Tibial artery (tissue), 4 donors: ENCODE data around the gene URI1.

ENCODE experiments used
- DNase-seq, 2 donors: peaks; one replicate each; pipeline ENCODE4 v3.0.0-alpha.2; 2019
- H3K27ac ChIP-seq, 2 donors: fragments of 200-600 bp; sonication (generic) in 1 of 2; 1 replicate in 1 of 2; 2 replicates in 1 of 2; pipeline ENCODE4 v1.5.1; 2018 to 2019; ENCODE audit warnings: mild to moderate bottlenecking in 1 of 2
- H3K27me3 ChIP-seq, 2 donors: fragments of 200-600 bp; sonication (generic) in 1 of 2; one replicate each; pipeline versions ENCODE4 v1.5.1 to v1.6.0; 2016 to 2019
- H3K36me3 ChIP-seq, 3 donors: fragments of 200-600 bp; sonication (generic) in 2 of 3; one replicate each; pipeline ENCODE4 v1.5.1; 2016 to 2019; ENCODE audit warnings: mild to moderate bottlenecking in 2 of 3
- H3K4me1 ChIP-seq, 4 donors: fragments of 200-600 bp; sonication (generic) in 2 of 4; 1 replicate in 3 of 4; 2 replicates in 1 of 4; pipeline ENCODE4 v1.5.1; 2016 to 2019
- H3K4me3 ChIP-seq, 2 donors: fragments of 200-600 bp; sonication (generic) in 1 of 2; 1 replicate in 1 of 2; 2 replicates in 1 of 2; pipeline ENCODE4 v1.5.1; 2018 to 2019; ENCODE audit warnings: mild to moderate bottlenecking in 2 of 2
- H3K9me3 ChIP-seq, 3 donors: fragments of 200-600 bp; sonication (generic) in 1 of 3; one replicate each; pipeline ENCODE4 v1.5.1; 2016 to 2019
- intact Hi-C: fragments of 100-400 bp; cut with DNase I; formaldehyde crosslinking; loops from one replicate; pipeline ENCODE4 v1.15.0; 2023; ENCODE audit warnings: low total_unique reads
- TF ChIP-seq, protein P1 (sequence below), 2 experiments: fragments of 200-600 bp in 1 of 2; fragments of 450-650 bp in 1 of 2; IDR thresholded peaks; one replicate each; pipeline ENCODE4 v1.5.1; 2017 to 2019; ENCODE audit warnings: antibody characterized with exemption in 2 of 2, mild to moderate bottlenecking in 1 of 2, moderate library complexity in 1 of 2

The URI1 gene

GRCh38 chr19:30056580-30056979 lies 114.5 kb downstream of the URI1 start:
- H3K4me1 ChIP-seq: no peaks in the 10 kb centered on the region
- H3K27me3 ChIP-seq: peaks cover 0 to 3% of the 10 kb centered on the region in 2 donors
- no peak overlapping the region for H3K27ac ChIP-seq
- TF ChIP-seq, protein P1, sequence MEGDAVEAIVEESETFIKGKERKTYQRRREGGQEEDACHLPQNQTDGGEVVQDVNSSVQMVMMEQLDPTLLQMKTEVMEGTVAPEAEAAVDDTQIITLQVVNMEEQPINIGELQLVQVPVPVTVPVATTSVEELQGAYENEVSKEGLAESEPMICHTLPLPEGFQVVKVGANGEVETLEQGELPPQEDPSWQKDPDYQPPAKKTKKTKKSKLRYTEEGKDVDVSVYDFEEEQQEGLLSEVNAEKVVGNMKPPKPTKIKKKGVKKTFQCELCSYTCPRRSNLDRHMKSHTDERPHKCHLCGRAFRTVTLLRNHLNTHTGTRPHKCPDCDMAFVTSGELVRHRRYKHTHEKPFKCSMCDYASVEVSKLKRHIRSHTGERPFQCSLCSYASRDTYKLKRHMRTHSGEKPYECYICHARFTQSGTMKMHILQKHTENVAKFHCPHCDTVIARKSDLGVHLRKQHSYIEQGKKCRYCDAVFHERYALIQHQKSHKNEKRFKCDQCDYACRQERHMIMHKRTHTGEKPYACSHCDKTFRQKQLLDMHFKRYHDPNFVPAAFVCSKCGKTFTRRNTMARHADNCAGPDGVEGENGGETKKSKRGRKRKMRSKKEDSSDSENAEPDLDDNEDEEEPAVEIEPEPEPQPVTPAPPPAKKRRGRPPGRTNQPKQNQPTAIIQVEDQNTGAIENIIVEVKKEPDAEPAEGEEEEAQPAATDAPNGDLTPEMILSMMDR (IDR thresholded peaks at IDR 0.05): no peak
- no peak for DNase-seq
- intact Hi-C loops: no loop called here
- no peak overlapping the region for H3K4me3 ChIP-seq
- no peaks in the 10 kb centered on the region for H3K36me3 ChIP-seq
- no peaks in the 10 kb centered on the region for H3K9me3 ChIP-seq

GRCh38 chr19:30059741-30060457 lies 117.9 kb downstream of the URI1 start:
- no peak for DNase-seq
- Histone ChIP-seq H3K36me3 (no peaks in the 10 kb centered on the region), H3K4me1 (no peaks in the 10 kb centered on the region), H3K27ac (no peak overlapping the region), H3K27me3 (peaks cover 0 to 19% of the 10 kb centered on the region in 2 donors), H3K4me3 (no peak overlapping the region), H3K9me3 (no peaks in the 10 kb centered on the region)
- TF ChIP-seq, protein P1 (IDR thresholded peaks at IDR 0.05): no peak
- intact Hi-C loops: no loop called here

DNA sequence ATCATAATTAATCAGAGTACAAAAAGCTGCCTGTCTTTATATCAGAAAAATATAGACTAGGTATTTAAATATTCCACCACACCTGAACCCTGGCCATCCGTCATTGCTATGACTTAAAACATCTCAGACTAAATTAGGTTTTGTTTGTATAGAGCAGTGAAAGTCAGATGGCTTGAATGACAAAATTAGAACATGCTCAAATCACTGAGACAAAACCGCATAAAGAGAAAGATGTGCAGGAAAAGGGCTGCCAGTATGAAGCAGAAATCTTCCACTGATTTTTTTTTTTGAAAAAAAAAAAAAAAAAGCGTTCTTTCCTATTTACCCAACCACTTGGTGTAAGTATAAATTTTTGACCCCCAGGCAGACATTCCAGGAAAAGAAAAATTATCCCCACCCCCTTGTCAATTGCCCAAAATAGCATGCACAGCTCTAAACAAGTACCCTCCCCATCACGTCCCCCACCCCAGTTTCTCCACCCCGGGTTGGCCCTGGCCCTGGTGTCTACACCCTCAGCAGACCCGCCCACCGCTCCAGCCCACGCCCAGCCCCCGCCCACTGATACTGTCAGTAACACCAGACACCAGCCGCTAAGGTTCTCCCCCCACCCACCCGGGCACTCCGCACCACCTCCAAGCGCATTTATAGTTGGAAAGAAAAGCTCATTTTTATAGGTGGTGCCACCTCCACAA lies 118.6 kb downstream of the URI1 start:
- H3K4me3 ChIP-seq: no peak overlapping the region
- TF ChIP-seq, protein P1 (IDR thresholded peaks at IDR 0.05): no peak
- no peaks in the 10 kb centered on the region for H3K9me3 ChIP-seq
- no peak overlapping the region for H3K27ac ChIP-seq
- H3K36me3 ChIP-seq: no peaks in the 10 kb centered on the region
- no peaks in the 10 kb centered on the region for H3K4me1 ChIP-seq
- intact Hi-C loops: no loop called here
- peaks cover 0 to 19% of the 10 kb centered on the region in 2 donors for H3K27me3 ChIP-seq
- DNase-seq: no peak

DNA sequence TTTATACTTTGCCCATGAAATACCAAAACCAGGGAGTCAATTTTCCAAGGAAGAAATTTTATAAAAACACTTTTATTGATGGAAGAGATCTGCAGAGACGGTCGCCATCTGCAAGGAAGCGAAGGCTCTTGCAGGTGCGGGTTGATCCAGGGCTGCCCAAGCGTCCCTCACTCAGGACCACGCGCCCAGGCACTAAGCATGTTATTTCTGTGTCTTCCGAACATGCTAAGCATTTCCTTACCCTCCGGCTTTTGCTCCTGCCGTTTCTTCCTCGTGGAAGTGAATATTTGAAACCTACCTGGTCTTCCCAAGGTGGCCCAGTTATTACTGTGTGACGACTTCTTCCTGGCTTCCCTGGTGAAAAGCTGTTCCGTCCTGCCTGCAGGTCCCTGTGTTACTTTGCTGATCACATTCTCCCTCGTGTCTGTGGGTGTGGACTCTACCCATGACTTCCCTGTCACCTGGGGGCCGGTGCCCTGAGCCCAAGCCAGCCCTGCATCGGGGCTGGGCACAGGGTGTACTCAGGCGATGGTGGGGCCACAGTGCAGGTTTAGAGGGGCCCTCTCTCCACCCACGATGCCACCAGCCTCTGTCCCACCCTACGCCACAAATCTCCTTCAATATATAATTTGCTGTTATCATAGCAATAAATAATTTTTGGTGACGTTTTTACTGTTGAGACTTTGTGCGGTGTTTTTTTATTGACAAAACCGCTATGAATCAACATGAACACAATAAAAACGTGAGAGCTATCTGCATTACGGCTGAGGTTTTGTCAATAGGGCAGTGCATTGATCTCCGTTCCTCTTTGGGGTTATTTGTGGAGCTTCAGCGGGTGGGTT lies 119.4 kb downstream of the URI1 start:
- TF ChIP-seq, protein P1 (IDR thresholded peaks at IDR 0.05): no peak

DNA sequence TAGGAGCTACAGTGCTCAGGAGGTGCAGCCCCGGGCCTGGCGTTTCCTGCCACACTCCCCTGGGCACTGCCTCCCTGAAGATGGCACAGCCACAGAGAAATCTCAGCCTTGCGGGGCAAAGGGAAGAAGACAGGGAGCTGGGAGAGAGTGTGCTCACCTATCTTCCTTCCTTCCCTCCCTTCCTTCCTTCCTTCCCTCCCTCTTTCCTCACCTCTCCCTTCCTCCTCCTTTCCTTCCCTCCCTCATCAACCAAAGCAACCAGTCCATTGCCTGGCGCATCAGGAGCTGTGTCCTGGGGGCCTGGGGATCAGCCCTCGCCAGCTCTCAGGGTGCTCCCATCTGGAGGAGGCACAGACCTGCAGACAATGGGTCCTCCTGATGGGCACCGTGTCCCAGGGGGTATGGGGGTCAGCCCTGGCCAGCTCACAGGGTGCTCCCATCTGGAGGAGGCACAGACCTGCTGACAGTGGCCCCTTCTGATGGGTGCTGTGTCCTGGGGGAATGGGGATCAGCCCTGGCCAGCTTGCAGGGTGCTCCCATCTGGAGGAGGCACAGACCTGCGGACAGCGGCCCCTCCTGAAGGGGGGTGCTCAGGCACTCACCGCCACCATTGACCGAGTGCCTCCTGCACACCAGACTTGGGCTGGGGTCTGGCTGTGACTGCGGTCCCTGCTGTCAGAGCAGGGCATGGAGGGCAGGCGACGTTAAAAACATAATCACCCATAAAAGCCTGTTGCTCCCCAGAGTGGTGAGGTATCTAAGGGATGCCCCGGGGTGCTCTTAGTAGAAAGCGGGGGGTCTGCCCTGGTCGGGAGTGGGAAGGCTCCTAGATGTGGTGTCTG lies 120.2 kb downstream of the URI1 start:
- TF ChIP-seq, protein P1 (IDR thresholded peaks at IDR 0.05): no peak

More for the DNA sequence above, 119.4 kb downstream of the URI1 start:
- DNase-seq: no peak
- intact Hi-C loops: no loop called here
- Histone ChIP-seq H3K27ac (no peak overlapping the region), H3K36me3 (no peaks in the 10 kb centered on the region), H3K27me3 (peaks cover 0 to 19% of the 10 kb centered on the region in 2 donors), H3K4me1 (no peaks in the 10 kb centered on the region), H3K4me3 (no peak overlapping the region), H3K9me3 (no peaks in the 10 kb centered on the region)

More for the DNA sequence above, 120.2 kb downstream of the URI1 start:
- H3K27ac ChIP-seq: no peak overlapping the region
- no peaks in the 10 kb centered on the region for H3K9me3 ChIP-seq
- H3K4me3 ChIP-seq: no peak overlapping the region
- H3K4me1 ChIP-seq: no peaks in the 10 kb centered on the region
- intact Hi-C loops: no loop called here
- H3K36me3 ChIP-seq: no peaks in the 10 kb centered on the region
- H3K27me3 ChIP-seq: peaks cover 0 to 19% of the 10 kb centered on the region in 2 donors
- DNase-seq: no peak
